Epithelial cell of proximal tubule (primary cell): Measurements from ENCODE around the gene NUP98. TPM values are rescaled to one million over a fixed set of nuclear protein-coding genes. Genes with fewer than 3 reads are reported as not detected.
"Not testable (repeated sequence)": the region's sequence is repeated elsewhere in the genome, so short reads cannot be mapped to it uniquely, and the experiment has no call there.

Experiments
- DNase-seq: peaks from one replicate; pipeline ENCODE4 v3.0.0-alpha.2; 2011; ENCODE audit warnings: low read depth
- H3K4me3 ChIP-seq: 2 replicates; pipeline ENCODE4 v1.5.1; 2011; ENCODE audit warnings: low read depth, mild to moderate bottlenecking, low read length
- total RNA-seq: library from RNA; depleted of rRNA; stranded (reverse); fragments of >200 nt; gene quantifications from 2 replicates; pipeline ENCODE4 v1.2.3, GENCODE V29; 2015
- TF ChIP-seq, protein P1 (sequence below): conservative IDR thresholded peaks from 2 replicates; pipeline ENCODE4 v1.5.1; 2012; ENCODE audit warnings: low read depth, mild to moderate bottlenecking, low read length

The NUP98 gene
- total RNA-seq, 1 donor from 2014 or later = 74.8 TPM

DNA sequence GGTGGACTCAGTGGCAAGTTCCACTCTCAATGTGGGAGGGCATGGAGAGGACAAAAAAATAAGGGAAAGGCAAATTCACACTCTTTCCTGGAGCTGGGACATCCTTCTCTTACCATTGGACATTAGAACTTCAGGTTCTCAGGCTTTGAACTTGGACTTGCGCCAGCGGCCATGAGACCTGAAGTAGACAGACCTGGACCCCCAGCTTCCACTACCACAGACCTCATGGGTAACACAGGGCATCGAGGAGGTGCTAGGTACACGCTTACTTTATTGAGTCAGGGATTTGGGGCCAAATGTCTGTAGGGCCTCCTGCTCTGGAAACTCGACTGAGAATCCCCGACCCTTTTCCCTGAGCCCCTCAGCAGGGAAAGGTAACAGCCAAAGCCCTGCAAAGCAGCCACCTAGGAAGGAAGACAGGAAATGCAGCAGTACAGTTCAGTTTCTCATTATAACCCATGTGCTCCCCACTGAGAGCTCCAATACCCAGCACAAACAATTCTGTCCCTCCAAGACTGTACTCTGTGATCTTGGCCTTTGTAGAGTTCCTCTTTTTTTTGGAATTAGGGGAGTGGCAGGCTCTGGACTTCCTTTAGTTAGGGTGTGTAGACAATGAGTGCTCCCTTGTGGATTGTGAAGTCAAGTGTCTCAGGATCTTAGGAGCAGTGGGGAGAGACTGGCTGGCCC lies 131.9 kb downstream of the NUP98 start:
- TF ChIP-seq, protein P1, sequence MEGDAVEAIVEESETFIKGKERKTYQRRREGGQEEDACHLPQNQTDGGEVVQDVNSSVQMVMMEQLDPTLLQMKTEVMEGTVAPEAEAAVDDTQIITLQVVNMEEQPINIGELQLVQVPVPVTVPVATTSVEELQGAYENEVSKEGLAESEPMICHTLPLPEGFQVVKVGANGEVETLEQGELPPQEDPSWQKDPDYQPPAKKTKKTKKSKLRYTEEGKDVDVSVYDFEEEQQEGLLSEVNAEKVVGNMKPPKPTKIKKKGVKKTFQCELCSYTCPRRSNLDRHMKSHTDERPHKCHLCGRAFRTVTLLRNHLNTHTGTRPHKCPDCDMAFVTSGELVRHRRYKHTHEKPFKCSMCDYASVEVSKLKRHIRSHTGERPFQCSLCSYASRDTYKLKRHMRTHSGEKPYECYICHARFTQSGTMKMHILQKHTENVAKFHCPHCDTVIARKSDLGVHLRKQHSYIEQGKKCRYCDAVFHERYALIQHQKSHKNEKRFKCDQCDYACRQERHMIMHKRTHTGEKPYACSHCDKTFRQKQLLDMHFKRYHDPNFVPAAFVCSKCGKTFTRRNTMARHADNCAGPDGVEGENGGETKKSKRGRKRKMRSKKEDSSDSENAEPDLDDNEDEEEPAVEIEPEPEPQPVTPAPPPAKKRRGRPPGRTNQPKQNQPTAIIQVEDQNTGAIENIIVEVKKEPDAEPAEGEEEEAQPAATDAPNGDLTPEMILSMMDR = no peak
- no peak overlapping the region for H3K4me3 ChIP-seq
- DNase-seq = no peak

DNA sequence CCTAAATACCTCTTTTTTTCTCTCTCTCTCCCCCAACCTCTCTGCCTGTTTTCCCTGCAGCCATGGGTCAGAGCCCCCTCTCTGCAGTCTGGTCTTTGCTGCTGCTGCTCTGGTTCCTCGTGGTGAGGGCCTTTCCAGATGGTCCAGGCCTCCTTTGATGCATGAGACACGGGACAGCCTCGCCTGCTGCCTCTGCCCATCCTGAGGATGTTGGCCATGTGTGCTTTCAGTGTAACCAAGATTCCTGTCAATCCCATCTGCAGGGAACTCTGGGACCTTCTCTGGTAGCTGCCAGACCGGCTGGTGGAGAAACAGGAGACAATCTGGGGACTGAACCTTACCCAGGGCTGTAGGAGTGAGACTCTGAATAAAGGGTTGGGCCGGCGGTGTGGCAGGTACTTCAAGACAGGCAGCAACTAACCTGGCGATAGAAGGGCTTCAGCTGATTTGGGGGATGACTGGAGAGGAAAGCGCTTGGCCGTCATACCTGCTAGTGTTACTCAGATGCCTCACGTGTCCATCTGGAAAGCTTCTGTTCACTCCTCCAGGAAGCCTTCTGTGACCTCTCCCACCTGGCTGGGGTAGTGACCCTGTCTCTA lies 133.2 kb downstream of the NUP98 start:
- no peak overlapping the region for H3K4me3 ChIP-seq
- TF ChIP-seq, protein P1 = no peak
- no peak for DNase-seq

DNA sequence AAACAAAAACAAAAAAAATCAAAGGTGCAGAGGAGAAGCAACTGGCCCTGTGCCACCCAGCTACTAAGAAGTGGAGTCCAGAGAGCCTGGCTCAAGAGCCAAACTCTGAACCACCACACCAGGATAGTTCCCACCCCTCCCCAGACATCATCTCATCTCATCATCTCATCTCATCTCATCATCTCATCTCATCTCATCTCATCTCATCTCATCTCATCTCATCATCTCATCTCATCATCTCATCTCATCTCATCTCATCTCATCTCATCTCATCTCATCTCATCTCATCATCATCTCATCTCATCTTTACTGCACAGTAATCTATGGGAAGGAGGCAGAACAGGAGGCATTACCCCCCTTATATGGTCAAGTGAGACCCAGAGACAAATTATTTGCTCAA lies 134.5 kb downstream of the NUP98 start:
- DNase-seq = no peak
- TF ChIP-seq, protein P1 = no peak
- no peak overlapping the region for H3K4me3 ChIP-seq

DNA sequence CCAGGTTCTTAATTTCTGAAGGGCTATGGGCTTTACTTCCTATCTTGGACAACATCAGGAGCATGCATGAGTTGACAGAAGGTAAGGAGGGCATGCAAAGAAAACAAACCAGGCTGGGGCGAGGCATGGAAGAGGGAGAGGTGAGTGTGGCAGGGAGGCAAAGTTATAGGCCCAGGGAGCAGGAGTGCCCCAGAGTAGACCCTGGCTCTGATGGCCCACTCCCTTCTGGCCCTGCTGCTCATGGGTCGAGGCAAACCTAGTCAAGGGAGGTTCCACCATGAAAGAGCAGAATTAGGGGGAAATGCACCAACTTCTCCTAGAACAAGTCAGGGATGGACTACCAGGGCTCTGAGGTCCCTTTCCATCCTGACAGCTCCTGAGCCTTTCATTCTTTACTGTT lies 136.4 kb downstream of the NUP98 start:
- no peak overlapping the region for H3K4me3 ChIP-seq
- TF ChIP-seq, protein P1 = no peak
- no peak for DNase-seq

DNA sequence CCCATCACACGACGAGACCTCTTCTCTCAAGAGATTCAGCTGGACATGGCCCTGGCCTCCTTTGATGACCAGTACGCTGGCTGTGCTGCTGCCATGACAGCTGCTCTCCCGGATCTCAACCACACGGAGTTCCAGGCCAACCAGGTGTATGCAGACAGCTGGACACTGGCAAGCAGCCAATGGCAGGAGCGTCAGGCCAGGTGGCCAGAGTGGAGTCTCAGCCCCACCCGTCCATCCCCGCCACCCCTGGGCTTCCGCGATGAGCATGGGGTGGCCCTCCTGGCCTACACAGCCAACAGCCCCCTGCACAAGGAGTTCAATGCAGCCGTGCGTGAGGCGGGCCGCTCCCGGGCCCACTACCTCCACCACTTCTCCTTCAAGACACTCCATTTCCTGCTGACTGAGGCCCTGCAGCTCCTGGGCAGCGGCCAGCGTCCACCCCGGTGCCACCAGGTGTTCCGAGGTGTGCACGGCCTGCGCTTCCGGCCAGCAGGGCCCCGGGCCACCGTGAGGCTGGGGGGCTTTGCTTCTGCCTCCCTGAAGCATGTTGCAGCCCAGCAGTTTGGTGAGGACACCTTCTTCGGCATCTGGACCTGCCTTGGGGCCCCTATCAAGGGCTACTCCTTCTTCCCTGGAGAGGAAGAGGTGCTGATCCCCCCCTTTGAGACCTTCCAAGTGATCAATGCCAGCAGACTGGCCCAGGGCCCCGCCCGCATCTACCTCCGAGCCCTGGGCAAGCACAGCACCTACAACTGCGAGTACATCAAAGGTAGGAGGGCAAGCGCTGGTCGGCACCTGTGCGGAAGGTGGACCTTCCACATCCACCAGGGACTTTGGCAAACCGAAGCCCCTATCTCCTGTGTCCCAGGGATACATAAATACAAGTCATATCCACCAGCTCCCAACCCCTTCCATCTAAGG lies 137.5 kb downstream of the NUP98 start:
- TF ChIP-seq, protein P1 = no peak
- no peak for DNase-seq
- H3K4me3 ChIP-seq = no peak overlapping the region

DNA sequence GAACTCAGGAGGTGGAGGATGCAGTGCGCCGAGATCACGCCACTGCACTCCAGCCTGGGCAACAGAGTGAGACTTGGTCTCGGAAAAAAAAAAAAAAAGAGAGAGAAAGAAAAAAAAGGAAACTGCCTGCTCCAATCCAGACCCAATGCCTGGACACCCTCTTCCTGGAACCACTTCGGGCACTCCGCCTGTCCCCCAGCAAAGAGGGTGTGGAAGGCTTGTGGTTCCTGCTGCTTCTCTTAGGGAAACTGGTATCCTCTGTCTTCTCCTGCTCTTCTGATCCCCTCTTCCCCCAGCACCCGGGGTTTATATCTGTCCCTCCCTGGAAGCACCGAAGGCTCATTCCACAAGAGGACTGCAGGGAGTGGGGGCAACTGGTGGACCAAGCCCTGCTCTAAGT lies 139.1 kb downstream of the NUP98 start:
- TF ChIP-seq, protein P1 = no peak
- H3K4me3 ChIP-seq = no peak overlapping the region
- no peak for DNase-seq

DNA sequence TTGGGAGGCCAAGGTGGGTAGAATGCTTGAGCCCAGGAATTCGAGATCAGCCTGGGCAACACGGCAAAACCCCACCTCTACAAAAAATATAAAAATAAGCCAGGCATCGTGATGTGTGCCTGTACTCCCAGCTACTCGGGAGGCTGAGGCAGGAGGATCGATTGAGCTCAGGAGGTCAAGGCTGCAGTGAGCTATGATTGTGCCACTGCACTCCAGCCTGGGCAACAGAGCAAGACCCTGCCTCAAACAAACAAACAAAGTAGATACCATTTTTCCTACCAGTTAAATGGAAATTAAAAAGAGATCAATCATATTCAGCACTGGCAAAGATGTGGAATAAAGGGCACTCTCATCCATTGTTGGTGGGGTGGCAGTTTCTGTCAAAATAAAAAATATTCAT lies 140.0 kb downstream of the NUP98 start:
- not testable (repeated sequence) for DNase-seq, H3K4me3 ChIP-seq
